Lung (tissue), 12 donors: Measurements from ENCODE around the gene NR2C2AP. TPM values are rescaled to one million over a fixed set of nuclear protein-coding genes. Genes with fewer than 3 reads are reported as not detected.

ENCODE experiments used
- ATAC-seq: fragments of 200-7000 bp; cut with Tn5 transposase; one replicate; pipeline ENCODE4 v1.9.1; 2020; ENCODE audit warnings: moderate number of reproducible peaks; ENCODE audit not compliant: insufficient read depth, low FRiP score
- DNase-seq, 3 donors: peaks; one replicate each; pipeline ENCODE4 v3.0.0-alpha.2; 2013 to 2017
- H3K27ac ChIP-seq, 2 donors: one replicate each; pipeline ENCODE4 v1.5.1; 2013; ENCODE audit warnings: mild to moderate bottlenecking in 2 of 2, moderate library complexity in 2 of 2, control low read depth in 1 of 2, inconsistent platforms in 1 of 2, low read depth in 1 of 2, low read length in 1 of 2
- H3K27me3 ChIP-seq, 3 donors: one replicate each; pipeline ENCODE4 v1.5.1; 2013; ENCODE audit warnings: low read length in 2 of 3; ENCODE audit not compliant: control insufficient read depth in 3 of 3, insufficient read depth in 3 of 3
- H3K36me3 ChIP-seq, 4 donors: one replicate each; pipeline ENCODE4 v1.5.1; 2013; ENCODE audit warnings: low read length in 4 of 4, mild to moderate bottlenecking in 1 of 4, moderate library complexity in 1 of 4; ENCODE audit not compliant: control insufficient read depth in 4 of 4, insufficient read depth in 4 of 4
- H3K4me1 ChIP-seq, 5 donors: one replicate each; pipeline ENCODE4 v1.5.1; 2013; ENCODE audit warnings: low read length in 5 of 5, mild to moderate bottlenecking in 2 of 5, moderate library complexity in 1 of 5; ENCODE audit not compliant: control insufficient read depth in 5 of 5, insufficient read depth in 5 of 5
- H3K4me3 ChIP-seq: one replicate; pipeline ENCODE4 v1.5.1; 2013; ENCODE audit warnings: mild to moderate bottlenecking, control low read depth, moderate library complexity
- H3K9ac ChIP-seq, 2 donors: one replicate each; pipeline ENCODE4 v1.5.1; 2013; ENCODE audit warnings: low read length in 2 of 2, control low read depth in 1 of 2; ENCODE audit not compliant: insufficient read depth in 1 of 2
- H3K9me3 ChIP-seq, 4 donors: one replicate each; pipeline ENCODE4 v1.5.1; 2013; ENCODE audit warnings: low read length in 3 of 4, mild to moderate bottlenecking in 1 of 4, moderate library complexity in 1 of 4; ENCODE audit not compliant: control insufficient read depth in 4 of 4, insufficient read depth in 3 of 4
- CTCF ChIP-seq: IDR thresholded peaks from 2 replicates; pipeline ENCODE4 v1.5.1; 2012; ENCODE audit warnings: mild to moderate bottlenecking; ENCODE audit errors: control extremely low read depth, extremely low read depth
- WGBS, 2 donors: extraction: QIAGEN DNeasy Blood & Tissue Kit; methylation state at CpG; one replicate each; pipeline ENCODE4 v1.1.7; 2013; 5-methylcytosine and 5-hydroxymethylcytosine counted together
- polyA plus RNA-seq, 2 donors: library from polyadenylated mRNA; stranded (reverse); fragments of 200-250 nt; gene quantifications; one replicate each; pipeline ENCODE4 v1.2.1, GENCODE V29; 2013
- total RNA-seq, 2 donors: library from RNA; depleted of rRNA in 1 of 2; stranded (reverse); fragments of >200 nt in 1 of 2; gene quantifications; one replicate each; pipeline ENCODE4 v1.2.1, GENCODE V29; 2014 to 2021
- donor health status: control.
- donor health status: control.
- donor health status: Bipolar disorder and iron deficiency.
- donor health status: healthy.
- donor health status: DM: yes; HTN: yes; CAD: no.

The NR2C2AP gene
- total and polyA plus RNA-seq, 4 donors: 4.6 to 26.7 (median 21.2) TPM

- DNase-seq (peak in 2 of 3 donors; percentile 19 to 56), ATAC-seq (no peak)
- Histone ChIP-seq H3K4me1 (peaks cover 0 to 11% (median 0%) of the 10 kb centered on the region in 5 donors), H3K4me3 (no peak overlapping the region), H3K27me3 (peaks cover 0 to 4% (median 0%) of the 10 kb centered on the region in 3 donors), H3K36me3 (peaks cover 0 to 7% (median 3%) of the 10 kb centered on the region in 4 donors), H3K9me3 (peaks cover 0 to 5% (median 0%) of the 10 kb centered on the region in 4 donors), H3K27ac (no peak overlapping the region), H3K9ac (no peak overlapping the region)
- no peak for TF ChIP-seq CTCF
- WGBS, 2 donors: 51 to 60% methylated on average over 14 of the region's 14 CpGs
These were observed 2.5 kb upstream of the NR2C2AP start for GRCh38 chr19:19205416-19206410.

- WGBS, 2 donors: 74 to 75% methylated on average over 13 of the region's 13 CpGs
- peaks cover 0 to under 1% (median 0%) of the 10 kb centered on the region in 3 donors for H3K27me3 ChIP-seq
- H3K36me3 ChIP-seq: peaks cover 0 to 11% (median 3%) of the 10 kb centered on the region in 4 donors
- H3K4me3 ChIP-seq: no peak overlapping the region
- no peak for TF ChIP-seq CTCF
- ATAC-seq (no peak), DNase-seq (no peak)
- H3K4me1 ChIP-seq: peaks cover 0 to 11% (median 0%) of the 10 kb centered on the region in 5 donors
- H3K9ac ChIP-seq: no peak overlapping the region
- H3K27ac ChIP-seq: no peak overlapping the region
- peaks cover 0 to 5% (median 0%) of the 10 kb centered on the region in 4 donors for H3K9me3 ChIP-seq
These were observed 967 bp upstream of the NR2C2AP start for GRCh38 chr19:19204181-19204580.

GRCh38 chr19:19202707-19203011 is 555 bp downstream of the NR2C2AP start:
- peak in 1 of 3 donors; percentile 18 for DNase-seq
- no peak for ATAC-seq
- Histone ChIP-seq H3K36me3 (peaks cover 0 to 24% (median 7%) of the 10 kb centered on the region in 4 donors), H3K4me3 (peak overlapping the region; percentile 69), H3K27ac (peak overlapping the region; percentile 50 to 81), H3K27me3 (no peaks in the 10 kb centered on the region), H3K4me1 (peaks cover 0 to 11% (median 0%) of the 10 kb centered on the region in 5 donors), H3K9me3 (peaks cover 0 to 5% (median 0%) of the 10 kb centered on the region in 4 donors), H3K9ac (peak overlapping the region; percentile 0 to 31)
- TF ChIP-seq CTCF: no peak
- 20 to 29% methylated on average over 11 of the region's 11 CpGs for WGBS, 2 donors
